Hematopoietic multipotent progenitor cell treated with erythropoietin and hydrocortisone succinate and interleukin-3 and kit ligand, for 17 days (in vitro differentiated cells): ENCODE results near the gene VSIR.

Experiments used
- DNase-seq: peaks from one replicate; pipeline ENCODE4 v3.0.0-alpha.2; 2015; ENCODE audit warnings: low spot score

The VSIR gene

DNA sequence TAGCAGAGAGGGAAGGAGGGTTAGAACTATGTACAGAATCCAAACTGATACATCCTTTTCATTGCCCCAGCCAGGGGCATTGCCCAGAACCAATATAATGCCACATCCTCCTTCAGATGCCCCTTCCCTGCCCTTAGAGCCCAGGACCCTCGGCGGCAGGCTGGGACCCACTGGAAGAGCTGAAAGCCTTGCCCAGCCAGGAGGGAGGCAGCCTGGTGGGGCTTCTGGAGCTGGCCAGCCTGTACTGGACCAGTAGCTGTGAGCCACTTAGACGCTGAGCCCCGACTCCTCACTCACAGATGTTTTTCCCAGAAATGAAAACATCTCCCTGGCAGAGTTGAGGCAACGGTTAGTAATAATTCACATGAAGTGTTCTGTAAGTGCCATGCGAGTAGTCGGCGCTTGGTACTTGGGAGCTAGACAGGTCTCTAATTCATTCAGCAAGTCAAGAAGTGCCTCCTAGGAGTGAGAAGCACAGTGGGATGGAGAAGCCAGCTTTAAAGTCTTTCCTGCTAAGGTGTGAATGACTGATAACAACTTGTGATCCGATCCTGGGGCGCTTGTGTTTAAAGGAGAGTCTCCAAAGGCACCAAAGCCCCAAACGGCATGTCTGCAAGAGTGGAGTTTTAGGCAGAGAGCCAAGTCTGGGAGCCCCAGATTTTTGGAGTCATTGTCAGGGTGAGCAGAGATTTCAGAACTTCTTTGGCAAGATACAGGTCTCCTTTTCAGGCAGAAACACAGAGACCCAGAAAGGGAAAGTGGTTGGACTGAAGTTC lies 9.8 kb downstream of the VSIR start:
- peak; percentile 42 for DNase-seq

GRCh38 chr10:71762324-71762723 lies 11.0 kb downstream of the VSIR start:
- DNase-seq: no peak

GRCh38 chr10:71761541-71762113 lies 11.7 kb downstream of the VSIR start:
- no peak for DNase-seq

DNA sequence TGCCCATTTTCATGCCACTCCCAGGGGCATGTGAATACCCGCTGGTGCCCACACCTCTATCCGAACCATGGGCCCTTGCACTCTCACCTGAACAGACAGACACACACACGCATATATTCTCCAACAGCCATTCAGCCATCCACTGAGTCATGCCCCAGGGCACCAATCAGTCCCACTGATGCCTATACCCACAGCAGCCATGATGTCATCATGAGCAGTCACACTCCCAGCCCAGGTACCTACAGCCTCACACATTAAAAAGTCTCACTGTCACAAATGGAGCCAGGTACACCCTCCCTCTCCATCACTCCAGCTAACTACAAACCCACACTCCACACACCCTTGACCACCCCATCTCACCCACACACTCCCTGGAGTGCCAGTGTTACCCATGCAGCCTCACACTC lies 12.2 kb downstream of the VSIR start:
- DNase-seq: no peak

GRCh38 chr10:71757399-71757922 lies 15.9 kb downstream of the VSIR start:
- no peak for DNase-seq

DNA sequence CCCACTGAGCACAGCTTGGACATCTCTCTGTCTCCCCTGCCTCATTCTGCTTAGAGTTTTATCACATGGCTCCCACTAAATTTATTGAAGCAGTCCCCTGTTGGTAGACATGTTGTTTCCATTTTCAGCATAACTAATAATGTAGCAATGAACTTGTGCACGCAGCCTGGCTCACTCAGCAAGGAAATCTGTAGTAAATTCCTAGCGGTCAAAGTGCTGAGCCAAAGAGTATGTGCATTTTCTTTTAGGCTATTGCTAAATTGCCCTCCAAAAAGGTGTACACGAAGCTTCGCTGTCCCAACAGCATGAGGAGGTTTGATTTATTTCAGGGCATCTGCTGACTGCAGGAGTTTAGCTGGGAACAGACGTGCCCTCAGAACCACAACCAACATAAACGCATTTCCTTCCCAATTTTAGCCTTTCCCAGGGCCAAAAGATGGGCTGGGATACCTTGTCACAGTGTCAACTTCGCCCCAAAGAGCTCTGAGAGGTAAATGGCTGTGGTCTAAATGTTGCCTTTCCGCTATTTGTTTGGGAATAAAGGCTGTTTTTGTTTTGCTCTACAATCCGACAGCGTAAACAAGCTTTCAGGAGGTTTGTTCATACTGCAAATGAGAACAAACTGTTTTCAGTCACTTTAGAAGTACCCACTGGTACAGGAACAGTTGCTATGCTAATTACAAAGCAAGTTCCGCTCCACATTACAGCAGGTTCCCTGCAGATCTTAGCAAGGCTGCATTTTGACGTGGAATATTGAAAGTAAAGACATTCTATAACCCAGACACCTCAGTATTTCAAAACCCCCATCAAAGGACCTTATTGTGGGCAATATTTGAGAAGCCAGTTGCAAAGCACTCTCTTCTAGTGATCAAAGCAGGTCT lies 16.8 kb downstream of the VSIR start:
- no peak for DNase-seq

- DNase-seq: no peak
These were observed 18.0 kb downstream of the VSIR start for GRCh38 chr10:71755179-71755879.

GRCh38 chr10:71754562-71754961 lies 18.8 kb downstream of the VSIR start:
- no peak for DNase-seq

- no peak for DNase-seq
These were observed 19.3 kb downstream of the VSIR start for GRCh38 chr10:71753960-71754505.

DNA sequence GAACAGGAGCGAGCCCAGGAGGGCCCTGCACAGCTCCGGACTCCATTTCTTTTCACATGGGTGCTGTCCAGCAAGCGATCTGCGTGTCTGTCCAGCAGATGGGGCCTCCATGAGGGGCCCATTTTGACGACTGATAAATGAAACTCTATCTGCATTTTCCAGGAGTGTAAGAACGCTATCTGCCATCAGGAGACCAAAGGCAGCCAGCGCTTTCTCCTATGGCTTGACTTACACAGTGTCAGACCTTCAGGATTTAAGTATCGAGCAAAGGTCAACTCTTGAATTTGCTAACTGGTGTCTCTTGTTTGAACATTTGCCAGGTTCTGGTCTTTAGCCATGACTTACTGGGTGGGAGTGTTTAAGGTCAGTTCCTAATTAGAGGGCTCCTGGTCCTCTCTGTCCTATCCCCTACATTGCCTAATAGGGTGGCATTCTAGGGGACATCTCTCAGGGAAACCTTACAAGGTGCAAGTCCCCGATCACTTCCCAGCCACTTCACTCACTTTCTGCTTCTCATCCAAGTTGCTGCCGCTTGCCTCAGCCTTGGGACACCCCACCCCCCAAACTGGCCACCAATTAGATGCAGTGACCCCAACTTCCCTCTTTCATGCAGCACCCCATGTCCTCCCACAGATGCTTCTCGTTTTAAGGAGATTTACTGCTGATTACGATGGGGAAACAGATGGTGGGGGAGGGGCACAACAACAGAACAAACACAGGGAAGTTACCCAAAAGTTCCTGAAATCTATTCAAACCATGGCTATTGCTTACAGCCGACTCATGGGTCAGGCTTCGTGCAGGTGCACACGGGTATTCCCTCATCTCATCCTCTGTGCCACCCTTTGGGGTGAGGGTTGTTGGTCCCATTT lies 20.0 kb downstream of the VSIR start:
- DNase-seq: no peak

DNA sequence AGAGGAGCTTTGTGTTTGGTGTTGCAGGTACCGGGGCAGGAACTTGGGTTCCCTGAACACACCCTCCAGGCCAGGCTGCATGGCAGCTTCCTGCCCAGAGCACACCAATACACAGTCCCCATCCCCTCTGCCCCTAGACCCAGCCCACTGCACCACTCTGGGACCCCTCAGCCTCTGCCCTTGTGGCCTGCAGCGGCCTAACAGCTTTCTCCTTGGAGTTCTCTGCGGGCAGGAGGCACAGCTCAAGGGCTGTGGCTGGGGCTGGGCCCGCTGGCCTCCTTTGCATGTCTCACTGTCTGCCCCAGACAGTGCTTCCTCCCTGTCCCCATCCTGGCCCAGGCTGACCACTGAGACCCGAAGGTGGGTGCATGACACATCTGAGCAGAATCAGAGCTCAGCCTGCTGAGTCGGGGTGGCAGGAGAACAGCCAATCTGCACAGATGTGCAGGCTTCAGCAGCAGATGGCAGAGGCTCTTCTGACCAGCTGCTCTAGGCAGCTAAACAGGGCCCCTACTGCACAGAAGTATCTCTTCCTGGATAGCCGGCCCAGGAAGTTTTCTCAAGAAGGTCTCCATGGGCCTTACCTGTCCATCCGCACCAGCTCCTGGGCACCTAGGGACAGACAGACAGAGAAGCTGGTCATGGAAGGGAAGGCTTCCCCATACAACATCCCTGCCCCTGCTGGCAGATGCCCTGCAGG lies 20.8 kb downstream of the VSIR start:
- DNase-seq: no peak

DNA sequence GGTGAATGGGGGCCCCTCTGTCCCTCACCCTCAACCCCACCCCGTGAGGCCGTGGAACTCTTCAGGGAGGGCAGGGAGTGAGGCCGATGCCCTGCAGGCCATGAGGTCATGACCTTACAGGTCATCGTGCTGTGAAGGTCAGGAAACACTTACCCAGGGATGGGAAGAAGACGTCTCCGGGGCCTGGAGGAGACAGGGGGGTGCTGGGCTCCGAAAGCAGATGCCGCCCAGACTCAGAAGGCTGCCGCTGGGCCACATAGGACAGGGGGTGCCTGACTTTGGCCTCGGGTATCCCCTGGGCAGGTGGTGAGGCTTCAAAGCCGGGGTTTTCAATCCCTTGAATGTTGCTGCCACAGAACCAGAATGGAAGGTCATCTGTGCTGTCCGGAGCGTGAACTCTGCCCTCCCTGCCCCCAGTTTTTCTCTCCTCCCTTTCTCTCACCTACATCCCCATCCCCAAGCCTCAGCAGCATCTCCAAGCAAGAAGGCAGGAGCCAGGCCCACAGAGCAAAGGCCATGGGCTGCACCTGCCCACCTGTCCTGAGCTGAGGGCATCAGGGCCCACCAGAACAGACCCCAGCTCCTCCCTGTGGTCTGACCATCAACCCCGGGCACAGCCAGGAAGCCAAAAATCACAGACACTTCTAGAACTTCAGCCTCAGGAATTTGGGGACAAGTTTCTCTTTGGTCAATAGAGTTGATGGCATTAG lies 21.6 kb downstream of the VSIR start:
- DNase-seq: no peak

GRCh38 chr10:71750986-71751385 lies 22.3 kb downstream of the VSIR start:
- DNase-seq: no peak

DNA sequence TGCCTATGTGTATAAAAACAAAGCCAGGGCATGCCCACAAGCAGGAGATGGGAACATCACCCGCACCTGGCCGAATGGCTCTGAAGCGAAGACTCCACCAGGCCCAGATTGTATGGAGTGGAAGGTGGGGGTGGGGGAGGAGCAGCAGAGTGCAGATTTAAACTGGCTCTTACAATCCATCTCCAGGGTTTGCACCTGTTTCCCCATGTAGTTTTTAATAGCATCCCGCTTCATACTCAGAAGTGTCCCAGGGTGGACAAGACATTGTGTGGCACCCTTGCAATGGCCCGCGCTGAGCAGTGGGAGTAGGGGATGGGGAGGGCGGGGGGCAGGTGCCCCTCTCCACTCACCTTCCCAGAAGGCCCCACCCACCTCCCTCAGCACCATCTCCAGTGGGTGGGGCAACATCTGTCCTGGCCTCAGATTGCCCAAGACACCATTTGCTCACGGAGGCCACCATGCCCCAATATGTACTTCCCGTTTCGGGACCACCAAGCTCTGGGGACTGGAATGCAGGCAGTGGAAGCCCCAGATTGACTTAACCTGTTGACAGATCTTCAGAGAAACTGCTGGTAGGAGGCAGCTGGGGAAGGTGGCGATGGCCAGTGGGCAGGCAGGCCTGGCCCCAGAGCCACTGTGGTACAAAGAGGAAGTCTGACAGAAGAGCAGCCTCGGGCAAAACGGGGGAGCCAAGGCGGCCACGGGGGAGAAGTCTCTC lies 23.0 kb downstream of the VSIR start:
- DNase-seq: no peak

DNA sequence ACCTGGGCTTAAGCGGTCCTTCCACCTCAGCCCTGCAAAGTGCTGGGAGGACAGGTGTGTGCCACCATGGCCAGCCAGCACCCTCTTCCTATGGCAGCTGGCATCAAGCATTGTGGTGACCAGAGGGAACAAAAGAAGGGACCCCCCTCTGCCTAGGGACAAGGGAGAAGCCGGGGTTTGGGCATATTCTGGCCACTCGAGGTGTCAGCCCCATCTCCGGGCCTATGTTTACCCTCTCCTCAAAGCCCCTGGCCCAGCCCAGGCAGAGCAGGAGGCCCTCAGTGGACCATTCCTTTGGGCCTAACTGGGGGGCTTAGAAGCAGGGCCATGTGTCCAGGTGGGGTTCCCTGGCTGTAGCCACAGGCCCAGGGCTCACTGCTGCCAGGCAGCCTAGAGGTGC lies 23.9 kb downstream of the VSIR start:
- no peak for DNase-seq

GRCh38 chr10:71748671-71749191 lies 24.6 kb downstream of the VSIR start:
- DNase-seq: peak; percentile 77

DNA sequence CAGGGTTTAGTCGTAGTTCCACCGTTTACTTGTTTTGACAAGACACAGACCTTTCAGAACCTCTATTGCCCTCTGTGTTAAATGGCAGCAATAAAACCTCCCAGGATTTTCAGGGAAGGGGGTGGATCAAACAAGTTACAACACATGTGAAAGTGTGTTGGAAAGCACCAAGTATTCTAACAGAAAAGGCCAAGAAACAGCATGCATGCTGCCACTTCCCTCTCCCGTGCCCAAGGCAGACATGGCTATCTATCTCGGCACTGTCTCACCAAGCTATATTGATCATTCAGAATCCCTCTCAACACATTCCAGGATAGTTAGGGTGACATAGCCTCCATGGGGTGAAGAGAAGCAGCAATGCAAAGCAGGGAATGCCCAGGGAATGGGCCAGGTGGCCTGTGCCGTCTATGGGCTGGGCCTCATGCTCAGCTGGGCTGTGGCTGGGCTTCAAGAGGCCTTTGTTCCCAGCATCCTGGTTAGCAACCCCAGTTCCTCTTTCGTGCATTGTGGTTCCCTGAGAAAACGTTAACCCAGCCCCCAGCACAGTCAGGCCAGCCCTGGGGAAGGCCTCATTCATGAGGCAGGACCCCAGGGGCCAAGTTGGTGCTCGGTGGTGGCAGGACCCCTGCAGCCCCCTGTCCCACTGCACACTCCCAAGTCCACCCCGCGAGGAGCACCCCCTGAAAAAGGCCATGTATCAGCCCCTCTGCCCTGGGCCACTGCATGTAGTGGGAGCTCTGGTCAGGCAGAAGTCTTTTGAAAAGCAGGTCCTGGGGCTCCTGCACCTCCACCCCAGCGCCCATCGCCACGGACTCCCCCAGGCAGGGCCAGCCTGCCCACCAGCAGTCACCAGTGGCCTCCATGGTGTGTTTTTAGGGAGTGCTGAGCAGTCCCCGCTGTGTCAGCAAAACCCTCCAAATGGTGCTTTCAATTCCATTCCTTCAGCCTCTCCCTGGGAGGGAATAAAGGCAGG lies 25.5 kb downstream of the VSIR start:
- DNase-seq: no peak
